NB4 (cell line): ENCODE results near the gene MAST4.

ENCODE experiments used
- CTCF ChIP-seq: IDR thresholded peaks from one replicate; pipeline ENCODE4 v1.5.1; 2012; ENCODE audit warnings: low read depth, low read length
- MAX ChIP-seq: IDR thresholded peaks from 2 replicates; pipeline ENCODE4 v1.6.1; 2011; ENCODE audit warnings: low read depth, low read length
- MYC ChIP-seq: IDR thresholded peaks from 2 replicates; pipeline ENCODE4 v1.6.1; 2011; ENCODE audit warnings: low read depth, low read length
- POLR2A ChIP-seq: IDR thresholded peaks from 2 replicates; pipeline ENCODE4 v1.6.1; 2011; ENCODE audit warnings: mild to moderate bottlenecking; ENCODE audit not compliant: insufficient read length; ENCODE audit errors: extremely low read depth

GRCh38 chr5:67021031-67021430 is 424.8 kb downstream of the MAST4 start:
- TF ChIP-seq MYC (no peak), CTCF (no peak), POLR2A (no peak), MAX (no peak)
